GM12872 (cell line): Measurements from ENCODE around the gene SORCS3.

Source experiments
- TF ChIP-seq, protein P1 (sequence below): IDR thresholded peaks from 3 replicates; pipeline ENCODE4 v1.5.1; 2011; ENCODE audit warnings: low read depth, mild to moderate bottlenecking, low read length, moderate library complexity; ENCODE audit not compliant: insufficient read depth

SORCS3 gene

DNA sequence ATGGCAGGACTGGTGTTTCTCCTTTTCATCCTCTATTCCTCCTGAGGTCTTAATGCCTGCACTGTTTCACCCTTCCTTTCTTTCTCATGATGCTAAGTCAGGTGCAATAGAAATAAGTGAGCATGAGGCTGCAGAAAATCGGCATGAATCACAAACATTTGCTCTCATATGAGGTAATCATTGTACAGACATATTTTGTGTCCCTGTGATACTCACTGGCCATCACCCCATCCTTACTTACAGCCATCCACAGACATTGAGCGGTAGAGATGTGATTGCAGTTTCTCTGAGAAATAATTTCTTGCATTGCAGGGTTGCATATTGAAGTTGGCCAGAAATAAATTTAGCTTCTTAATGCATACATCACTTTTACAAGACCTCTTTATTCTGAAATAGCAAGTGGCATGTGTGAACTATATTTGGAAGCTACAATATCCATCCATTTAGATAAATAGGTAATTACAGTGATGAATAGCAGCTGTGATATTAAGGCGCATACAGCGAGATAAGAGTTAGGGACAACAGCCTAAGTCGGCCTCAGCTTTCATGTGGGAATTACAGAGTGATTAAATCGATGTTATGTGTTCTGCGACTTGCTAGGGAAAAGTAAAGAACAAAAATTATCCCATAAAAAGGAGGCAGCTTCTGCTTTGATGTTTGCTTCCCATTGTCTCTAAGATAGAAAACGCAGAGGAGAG is 612.6 kb downstream of the SORCS3 start:
- TF ChIP-seq, protein P1, sequence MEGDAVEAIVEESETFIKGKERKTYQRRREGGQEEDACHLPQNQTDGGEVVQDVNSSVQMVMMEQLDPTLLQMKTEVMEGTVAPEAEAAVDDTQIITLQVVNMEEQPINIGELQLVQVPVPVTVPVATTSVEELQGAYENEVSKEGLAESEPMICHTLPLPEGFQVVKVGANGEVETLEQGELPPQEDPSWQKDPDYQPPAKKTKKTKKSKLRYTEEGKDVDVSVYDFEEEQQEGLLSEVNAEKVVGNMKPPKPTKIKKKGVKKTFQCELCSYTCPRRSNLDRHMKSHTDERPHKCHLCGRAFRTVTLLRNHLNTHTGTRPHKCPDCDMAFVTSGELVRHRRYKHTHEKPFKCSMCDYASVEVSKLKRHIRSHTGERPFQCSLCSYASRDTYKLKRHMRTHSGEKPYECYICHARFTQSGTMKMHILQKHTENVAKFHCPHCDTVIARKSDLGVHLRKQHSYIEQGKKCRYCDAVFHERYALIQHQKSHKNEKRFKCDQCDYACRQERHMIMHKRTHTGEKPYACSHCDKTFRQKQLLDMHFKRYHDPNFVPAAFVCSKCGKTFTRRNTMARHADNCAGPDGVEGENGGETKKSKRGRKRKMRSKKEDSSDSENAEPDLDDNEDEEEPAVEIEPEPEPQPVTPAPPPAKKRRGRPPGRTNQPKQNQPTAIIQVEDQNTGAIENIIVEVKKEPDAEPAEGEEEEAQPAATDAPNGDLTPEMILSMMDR, result no peak

DNA sequence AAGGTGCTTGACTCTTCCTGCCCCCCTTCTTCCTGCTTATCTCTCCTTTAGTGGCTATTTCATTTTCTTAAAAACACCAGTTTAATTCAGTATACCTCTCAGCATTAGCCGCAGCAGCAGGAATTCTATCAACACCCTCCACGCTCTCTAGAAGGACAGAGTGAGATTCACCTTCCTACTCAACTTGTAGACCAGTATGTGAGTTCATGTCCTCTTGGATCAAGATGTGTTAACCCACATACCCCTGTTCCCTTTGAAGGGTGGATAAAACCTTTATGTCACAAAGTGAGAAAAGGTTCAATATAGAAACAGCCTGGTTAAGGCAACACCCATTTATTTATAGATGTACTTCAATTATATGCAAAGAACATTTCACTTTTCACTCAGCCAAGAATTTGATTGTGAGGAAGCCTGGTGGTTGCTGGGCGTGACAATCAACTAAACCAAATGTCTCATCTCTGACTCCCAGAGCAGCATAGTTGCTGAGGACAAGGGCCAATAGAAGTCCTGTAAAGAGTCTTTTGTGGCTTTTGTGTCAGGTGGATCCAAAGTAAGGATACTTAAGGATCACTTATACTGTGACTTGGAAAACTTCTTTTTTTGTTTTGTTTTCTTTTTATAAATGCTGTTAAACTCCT is 617.1 kb downstream of the SORCS3 start:
- TF ChIP-seq, protein P1, result no peak

DNA sequence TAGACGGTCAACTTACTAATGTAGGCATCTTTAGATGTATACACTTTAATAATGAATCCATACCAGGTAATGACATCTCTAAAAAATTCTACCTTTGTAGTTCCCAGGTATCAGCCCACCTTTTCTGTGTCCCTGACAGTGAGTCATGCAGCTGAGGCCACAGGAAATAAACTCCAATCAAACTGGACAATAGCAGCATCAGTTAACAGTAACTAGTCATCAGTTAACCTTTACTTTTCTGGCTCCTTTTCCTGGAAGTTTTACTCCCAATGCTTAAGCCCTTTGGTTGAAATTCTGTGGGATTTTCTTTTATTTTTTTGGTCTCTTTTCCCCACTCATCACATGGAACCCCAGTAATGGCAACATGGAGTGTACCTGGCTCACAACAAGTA is 617.6 kb downstream of the SORCS3 start:
- TF ChIP-seq, protein P1, result no peak

DNA sequence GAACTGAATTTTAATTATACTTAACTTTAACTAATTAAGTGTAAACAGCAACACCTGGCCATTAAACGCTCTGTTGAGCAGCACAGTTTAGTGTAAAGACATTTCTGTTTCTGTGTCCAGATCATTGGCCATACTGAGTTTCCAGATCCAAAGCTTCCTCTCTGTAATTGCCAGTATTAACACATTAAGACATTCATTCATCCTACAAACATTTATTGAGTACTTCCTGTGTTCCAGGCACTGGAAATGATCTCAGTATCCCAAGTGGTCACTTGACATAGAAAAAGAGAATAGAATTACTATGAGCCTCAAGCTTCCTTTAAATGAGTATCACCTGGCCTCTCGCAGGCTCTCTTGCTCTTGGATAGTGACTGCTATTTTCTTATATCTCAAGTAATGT is 618.1 kb downstream of the SORCS3 start:
- TF ChIP-seq, protein P1, result no peak

DNA sequence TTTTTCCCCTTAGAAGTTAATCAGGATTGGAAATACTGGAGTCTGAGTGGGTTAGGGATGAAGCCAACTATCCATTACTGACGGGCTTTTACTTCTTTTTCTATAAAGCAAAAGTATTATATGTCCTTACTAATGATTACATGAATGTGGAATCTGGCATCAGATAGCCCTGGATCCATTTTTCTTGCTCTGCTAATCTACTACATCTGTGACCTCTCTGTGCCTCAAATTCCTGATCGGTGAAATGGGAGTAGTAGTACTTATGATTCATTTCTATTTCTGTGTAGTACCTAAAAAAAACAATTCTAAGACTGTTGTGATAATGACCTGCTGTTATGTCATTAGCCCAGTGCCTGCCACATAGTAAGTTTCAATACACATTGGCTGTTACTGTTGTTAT is 621.6 kb downstream of the SORCS3 start:
- TF ChIP-seq, protein P1, result no peak

DNA sequence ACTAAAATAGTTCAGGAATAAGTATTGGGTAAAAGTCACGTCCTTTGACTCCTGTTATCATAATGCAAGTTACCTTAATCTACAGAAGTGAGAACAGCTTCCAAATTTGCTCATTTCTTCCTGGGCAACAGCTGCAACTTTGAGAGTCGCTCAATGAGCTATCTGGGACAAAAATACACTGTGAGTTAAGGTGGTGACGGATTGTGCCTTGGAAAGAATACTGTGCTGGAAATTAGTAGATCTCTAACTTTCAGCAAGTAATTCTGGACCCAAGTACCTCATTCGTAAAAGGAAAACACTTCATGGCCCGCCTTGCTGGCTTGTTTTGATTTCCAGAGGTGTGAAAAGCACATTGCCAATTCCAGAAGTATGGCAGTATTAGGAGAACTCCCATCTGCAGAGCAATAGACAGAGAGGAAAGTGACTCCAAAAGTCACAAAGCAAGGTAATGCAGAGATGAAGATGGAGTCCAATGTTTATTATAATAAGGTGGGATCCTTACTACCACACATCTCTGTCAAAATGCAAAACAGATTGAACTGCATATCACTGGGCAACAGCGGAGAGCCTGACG is 626.0 kb downstream of the SORCS3 start:
- TF ChIP-seq, protein P1, result no peak

DNA sequence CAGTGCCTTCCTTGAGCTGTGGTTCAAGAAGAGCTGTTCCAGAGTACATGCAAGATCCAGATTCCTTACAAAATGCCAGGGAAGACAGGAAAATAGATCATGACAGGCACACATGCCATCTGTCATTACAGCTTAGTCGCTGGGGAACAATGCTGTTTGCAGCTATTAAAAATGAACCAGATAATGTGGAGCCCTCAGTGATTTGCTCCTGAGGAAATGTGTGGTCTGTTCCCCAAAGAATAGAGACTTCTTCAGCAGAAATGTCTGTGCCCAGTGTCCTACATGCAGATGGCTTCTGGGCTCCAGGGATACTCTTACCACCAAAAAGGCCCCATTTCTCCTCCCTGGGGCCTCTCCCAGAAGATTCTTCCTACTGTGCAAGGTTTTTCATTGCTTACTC is 627.9 kb downstream of the SORCS3 start:
- TF ChIP-seq, protein P1, result no peak
